Mucosa of stomach (tissue), 1 donor: Measurements from ENCODE around the gene QRICH1.

Source experiments
- H3K27me3 ChIP-seq: one replicate; pipeline ENCODE4 v1.7.0; 2013; ENCODE audit warnings: mild to moderate bottlenecking, low read length; ENCODE audit not compliant: control insufficient read depth, insufficient read depth
- H3K36me3 ChIP-seq: one replicate; pipeline ENCODE4 v1.7.0; 2013; ENCODE audit warnings: low read length; ENCODE audit not compliant: control insufficient read depth, insufficient read depth
- H3K4me1 ChIP-seq: one replicate; pipeline ENCODE4 v1.7.0; 2013; ENCODE audit warnings: mild to moderate bottlenecking, low read length; ENCODE audit not compliant: control insufficient read depth, insufficient read depth
- H3K4me3 ChIP-seq: one replicate; pipeline ENCODE4 v1.7.0; 2013; ENCODE audit warnings: low read length
- H3K9ac ChIP-seq: one replicate; pipeline ENCODE4 v1.7.0; 2013; ENCODE audit warnings: mild to moderate bottlenecking, low read length, moderate library complexity
- H3K9me3 ChIP-seq: one replicate; pipeline ENCODE4 v1.7.0; 2013; ENCODE audit warnings: mild to moderate bottlenecking, low read length, moderate library complexity; ENCODE audit not compliant: control insufficient read depth
- donor health status: Pancreatic carcinoma.

QRICH1 gene

DNA sequence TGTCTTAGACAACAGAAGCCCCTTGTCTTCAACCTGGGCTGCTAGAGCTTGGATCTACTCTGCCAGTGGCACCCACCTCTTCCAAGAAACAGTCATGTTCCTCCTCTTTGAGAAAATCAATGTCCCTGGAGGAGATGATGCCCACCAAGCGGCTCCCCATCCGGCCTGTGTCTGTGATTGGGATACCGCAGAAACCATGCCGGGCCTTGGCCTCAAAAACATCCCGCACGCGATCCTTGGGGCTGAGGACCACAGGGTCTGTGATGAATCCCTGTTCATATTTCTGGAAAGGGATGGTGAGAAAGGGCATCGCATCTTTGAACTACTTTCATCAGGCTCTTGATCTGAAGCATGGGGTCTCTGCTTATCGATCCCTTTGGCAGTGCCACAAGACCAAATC, 66.2 kb downstream of the QRICH1 start:
- H3K4me3 ChIP-seq, result no peak overlapping the region
- H3K27me3 ChIP-seq, result no peaks in the 10 kb centered on the region
- no peaks in the 10 kb centered on the region for H3K9me3 ChIP-seq
- peaks cover 21% of the 10 kb centered on the region for H3K4me1 ChIP-seq
- H3K9ac ChIP-seq, result no peak overlapping the region
- peaks cover 34% of the 10 kb centered on the region for H3K36me3 ChIP-seq

DNA sequence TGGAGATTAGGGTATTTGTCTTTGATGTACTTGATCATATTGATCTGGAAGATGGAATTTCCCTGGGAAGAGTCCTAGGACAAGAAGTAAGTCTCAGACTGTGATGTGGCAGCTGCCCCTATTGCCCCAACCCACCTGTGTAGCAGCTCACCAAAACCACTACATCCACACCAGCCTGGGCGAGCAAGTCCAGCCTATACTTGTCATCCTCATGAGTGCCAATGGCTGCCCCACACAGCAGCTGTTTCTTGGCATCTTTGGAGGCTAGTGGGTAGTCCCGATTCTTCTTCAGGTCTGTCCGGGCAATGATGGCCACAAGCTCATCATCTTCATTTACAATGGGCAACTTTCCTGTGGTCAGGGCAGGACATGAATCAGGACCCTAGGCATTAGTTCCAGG, 67.3 kb downstream of the QRICH1 start:
- H3K27me3 ChIP-seq, result no peaks in the 10 kb centered on the region
- no peak overlapping the region for H3K9ac ChIP-seq
- H3K4me3 ChIP-seq, result no peak overlapping the region
- no peaks in the 10 kb centered on the region for H3K9me3 ChIP-seq
- H3K36me3 ChIP-seq, result peaks cover 24% of the 10 kb centered on the region
- peaks cover 22% of the 10 kb centered on the region for H3K4me1 ChIP-seq

GRCh38 chr3:49025793-49026520, 67.9 kb downstream of the QRICH1 start:
- H3K9ac ChIP-seq, result no peak overlapping the region
- peaks cover 22% of the 10 kb centered on the region for H3K4me1 ChIP-seq
- peaks cover 23% of the 10 kb centered on the region for H3K36me3 ChIP-seq
- H3K9me3 ChIP-seq, result no peaks in the 10 kb centered on the region
- H3K4me3 ChIP-seq, result no peak overlapping the region
- no peaks in the 10 kb centered on the region for H3K27me3 ChIP-seq

GRCh38 chr3:49025005-49025792, 68.7 kb downstream of the QRICH1 start:
- peaks cover 18% of the 10 kb centered on the region for H3K36me3 ChIP-seq
- H3K9ac ChIP-seq, result no peak overlapping the region
- H3K9me3 ChIP-seq, result no peaks in the 10 kb centered on the region
- no peak overlapping the region for H3K4me3 ChIP-seq
- H3K4me1 ChIP-seq, result peaks cover 27% of the 10 kb centered on the region
- H3K27me3 ChIP-seq, result no peaks in the 10 kb centered on the region

DNA sequence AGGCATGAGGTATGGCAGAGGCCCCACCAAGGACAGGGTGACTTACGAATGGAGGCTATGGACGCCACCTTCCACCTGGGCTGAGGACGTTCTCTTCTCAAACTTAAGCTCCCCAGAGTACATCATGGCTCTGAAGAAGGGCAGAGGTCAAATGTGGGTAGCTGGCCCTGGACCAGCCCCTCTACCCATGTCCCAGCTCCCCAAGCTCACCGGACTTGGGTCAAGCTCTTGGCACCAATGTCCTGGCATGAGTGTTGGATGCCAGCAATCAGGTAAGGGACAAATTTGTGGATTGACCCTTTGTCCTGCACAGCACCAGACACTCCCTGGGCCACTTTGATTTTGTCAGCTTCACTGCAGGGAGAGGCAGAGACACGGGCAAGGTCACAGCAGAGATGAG, 69.4 kb downstream of the QRICH1 start:
- H3K9ac ChIP-seq, result no peak overlapping the region
- H3K36me3 ChIP-seq, result peaks cover 18% of the 10 kb centered on the region

GRCh38 chr3:49023775-49024174, 70.1 kb downstream of the QRICH1 start:
- peaks cover 18% of the 10 kb centered on the region for H3K36me3 ChIP-seq
- no peaks in the 10 kb centered on the region for H3K9me3 ChIP-seq
- peaks cover 37% of the 10 kb centered on the region for H3K4me1 ChIP-seq
- no peaks in the 10 kb centered on the region for H3K27me3 ChIP-seq
- no peak overlapping the region for H3K9ac ChIP-seq
- no peak overlapping the region for H3K4me3 ChIP-seq

More for the DNA sequence above, 69.4 kb downstream of the QRICH1 start:
- Histone ChIP-seq H3K4me3 (no peak overlapping the region), H3K27me3 (no peaks in the 10 kb centered on the region), H3K4me1 (peaks cover 34% of the 10 kb centered on the region), H3K9me3 (no peaks in the 10 kb centered on the region)

DNA sequence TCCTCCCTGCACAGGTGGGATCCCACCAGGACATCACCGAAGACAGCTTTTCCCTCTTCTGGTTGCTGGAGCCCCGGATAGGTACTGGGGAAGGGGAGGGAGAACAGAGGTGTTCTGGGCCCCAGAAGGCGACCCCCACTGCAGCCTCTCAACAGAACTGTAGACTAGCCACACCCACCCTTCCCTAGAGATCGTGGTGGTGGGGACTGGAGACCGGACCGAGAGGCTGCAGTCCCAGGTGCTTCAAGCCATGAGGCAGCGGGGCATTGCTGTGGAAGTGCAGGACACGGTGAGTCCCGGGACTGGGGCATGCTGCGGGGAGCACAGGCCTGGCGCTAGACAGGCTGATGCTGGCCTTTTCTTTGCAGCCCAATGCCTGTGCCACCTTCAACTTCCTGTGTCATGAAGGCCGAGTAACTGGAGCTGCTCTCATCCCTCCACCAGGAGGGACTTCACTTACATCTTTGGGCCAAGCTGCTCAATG, 71.1 kb downstream of the QRICH1 start:
- Histone ChIP-seq H3K4me1 (peaks cover 30% of the 10 kb centered on the region), H3K36me3 (peaks cover 18% of the 10 kb centered on the region), H3K4me3 (peak overlapping the region; percentile 67), H3K9ac (peak overlapping the region; percentile 97), H3K9me3 (no peaks in the 10 kb centered on the region), H3K27me3 (no peaks in the 10 kb centered on the region)

- Histone ChIP-seq H3K36me3 (peaks cover 18% of the 10 kb centered on the region), H3K4me3 (peak within 1 kb of the TSS; percentile 67), H3K4me1 (peaks cover 37% of the 10 kb centered on the region), H3K9me3 (no peaks in the 10 kb centered on the region), H3K9ac (peak within 1 kb of the TSS; percentile 97), H3K27me3 (no peaks in the 10 kb centered on the region)
Observed at GRCh38 chr3:49021813-49022687, 71.8 kb downstream of the QRICH1 start, which contains the start of gene NDUFAF3. NDUFAF3 (plus strand) TSS chr3:49022121; CDS start chr3:49022145, 24 bp downstream.

DNA sequence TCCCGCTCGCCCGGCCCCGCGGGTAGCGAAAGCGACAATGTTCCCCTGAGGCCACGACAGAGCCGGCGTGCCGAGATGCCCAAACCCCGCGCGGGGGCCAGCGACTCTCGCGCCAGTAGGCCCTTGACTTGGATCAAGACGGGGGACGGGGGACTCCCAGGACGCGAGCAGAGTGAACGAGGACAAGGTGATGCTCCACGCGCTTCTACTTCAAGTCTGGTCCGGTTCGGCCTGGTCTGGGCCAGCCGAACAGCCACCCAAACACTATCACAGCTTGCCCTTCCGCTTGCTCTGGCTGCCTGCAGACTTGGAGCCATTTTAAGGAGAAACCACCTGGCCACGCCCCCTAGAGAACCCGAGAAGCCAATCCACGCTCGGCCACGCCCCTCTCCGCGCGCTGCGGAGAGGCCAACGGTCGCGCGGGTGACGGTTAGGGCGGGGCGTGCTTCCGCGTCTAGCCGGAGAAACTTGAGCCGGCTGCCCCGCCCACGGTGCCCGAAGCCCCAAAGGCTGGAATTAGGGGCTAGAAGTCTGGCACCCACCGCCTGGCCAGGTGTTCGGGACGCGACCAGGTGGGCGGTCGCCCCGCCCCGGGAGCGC, 72.6 kb downstream of the QRICH1 start:
- H3K9ac ChIP-seq, result peak overlapping the region; percentile 97

GRCh38 chr3:49020330-49021212, 73.3 kb downstream of the QRICH1 start:
- Histone ChIP-seq H3K36me3 (peaks cover 22% of the 10 kb centered on the region), H3K4me1 (peaks cover 38% of the 10 kb centered on the region), H3K27me3 (no peaks in the 10 kb centered on the region), H3K9me3 (no peaks in the 10 kb centered on the region), H3K4me3 (peak overlapping the region; percentile 67), H3K9ac (peak overlapping the region; percentile 97)

More for the DNA sequence above, 72.6 kb downstream of the QRICH1 start:
- H3K4me3 ChIP-seq, result peak overlapping the region; percentile 67
- H3K36me3 ChIP-seq, result peaks cover 18% of the 10 kb centered on the region
- H3K4me1 ChIP-seq, result peaks cover 38% of the 10 kb centered on the region
- H3K27me3 ChIP-seq, result no peaks in the 10 kb centered on the region
- H3K9me3 ChIP-seq, result no peaks in the 10 kb centered on the region
